Stimulated activated naive CD4-positive, alpha-beta T cell treated with Interleukin-2 at 50 U/mL for 16 hours (primary cell): ENCODE data around the gene AGPAT3.

Experiments used
- DNase-seq: peaks from one replicate; lab custom pipeline; 2025; lab: John Stamatoyannopoulos, UW

AGPAT3 gene

DNA sequence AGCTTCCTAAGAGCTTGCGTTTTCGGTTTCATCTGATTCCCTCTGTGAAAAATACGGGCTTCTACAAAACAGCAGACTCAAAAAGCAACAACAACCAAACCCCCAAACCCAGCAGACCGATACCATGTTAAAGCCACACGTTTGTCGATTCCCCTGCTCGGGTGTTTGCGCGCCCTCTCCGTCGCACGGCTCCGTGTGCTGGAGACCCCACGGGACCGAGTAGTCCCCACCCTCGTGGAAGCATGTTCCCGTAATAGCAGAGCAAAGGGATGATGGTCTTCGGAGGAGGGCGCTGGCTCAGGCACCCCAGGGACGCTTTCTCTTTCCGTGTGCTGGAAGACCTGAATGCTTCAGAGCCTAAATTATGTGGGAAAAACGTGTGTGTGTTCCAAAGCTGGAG lies 42.7 kb downstream of the AGPAT3 start:
- no peak for DNase-seq

DNA sequence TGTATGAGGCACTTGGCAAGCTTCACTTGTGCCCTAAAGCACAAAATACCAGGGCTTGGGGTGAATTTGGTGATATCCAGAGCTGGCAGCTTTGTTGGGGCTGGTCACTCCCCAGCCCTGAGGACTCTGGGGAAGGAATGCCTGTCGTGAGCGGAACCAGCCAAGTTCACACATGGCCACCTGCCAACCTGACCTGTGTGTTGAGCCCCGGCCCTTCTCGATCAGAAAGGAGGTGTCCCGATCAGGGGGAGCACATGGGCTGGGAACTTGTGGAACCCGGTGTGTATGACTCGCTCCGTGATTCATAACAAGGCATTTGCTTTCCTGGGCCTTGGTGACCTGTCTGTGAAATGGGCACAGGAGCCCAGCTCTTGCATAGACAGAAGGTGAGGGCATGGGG lies 43.1 kb downstream of the AGPAT3 start:
- DNase-seq: no peak

- no peak for DNase-seq
Observed at GRCh38 chr21:43909741-43910400, 44.8 kb downstream of the AGPAT3 start.

- no peak for DNase-seq
Observed at GRCh38 chr21:43910460-43910859, 45.4 kb downstream of the AGPAT3 start.

GRCh38 chr21:43911015-43911934 lies 46.3 kb downstream of the AGPAT3 start:
- DNase-seq: no peak

DNA sequence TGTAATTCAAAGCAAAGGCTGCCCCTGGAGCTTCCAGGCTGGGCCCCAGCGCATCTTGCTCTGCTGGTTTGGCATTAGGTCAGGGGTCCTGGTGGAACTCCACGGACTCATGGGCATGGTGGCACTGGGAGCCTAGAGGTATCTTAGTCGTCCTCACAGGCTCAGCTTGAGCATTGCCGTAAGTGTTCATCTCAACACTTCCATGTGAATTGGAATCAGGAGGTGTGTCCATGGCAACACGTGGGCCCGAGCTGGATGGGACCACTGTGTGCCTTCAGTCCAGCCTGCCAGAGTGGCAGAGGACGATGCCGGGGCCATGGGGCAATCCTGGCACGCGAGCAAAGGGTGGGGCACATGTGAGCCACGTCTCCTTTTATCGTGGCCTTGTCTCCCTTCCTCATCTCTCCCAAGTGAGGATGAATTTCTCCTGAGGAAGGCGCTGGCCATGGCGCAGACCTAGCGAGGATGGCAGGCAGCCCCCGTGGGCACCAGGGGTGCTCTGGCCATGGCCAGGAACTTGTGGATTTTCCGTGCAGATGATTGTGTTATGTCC lies 47.0 kb downstream of the AGPAT3 start:
- DNase-seq: no peak

GRCh38 chr21:43912500-43912899 lies 47.5 kb downstream of the AGPAT3 start:
- DNase-seq: no peak

- DNase-seq: no peak
Observed at GRCh38 chr21:43912910-43913309, 47.9 kb downstream of the AGPAT3 start.

DNA sequence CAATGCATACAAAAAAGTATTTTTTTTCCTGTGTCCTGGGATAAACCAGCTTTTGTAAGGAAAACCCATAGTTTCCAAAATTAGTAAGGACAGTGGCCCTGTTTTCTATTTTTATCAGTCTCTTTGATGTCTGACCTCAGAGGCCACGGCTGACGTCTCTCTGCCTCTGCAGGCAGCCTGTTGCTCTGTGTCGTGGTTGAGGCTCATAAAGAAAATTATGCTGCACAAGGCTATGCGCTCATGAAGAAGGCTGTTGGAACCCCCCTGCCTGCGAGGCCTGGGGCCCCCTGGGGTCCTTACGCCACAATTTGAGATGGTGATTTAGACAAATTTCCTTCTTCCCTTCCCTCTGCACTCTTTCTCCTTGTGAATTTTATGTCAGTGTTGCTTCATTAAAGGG lies 48.9 kb downstream of the AGPAT3 start:
- DNase-seq: no peak

DNA sequence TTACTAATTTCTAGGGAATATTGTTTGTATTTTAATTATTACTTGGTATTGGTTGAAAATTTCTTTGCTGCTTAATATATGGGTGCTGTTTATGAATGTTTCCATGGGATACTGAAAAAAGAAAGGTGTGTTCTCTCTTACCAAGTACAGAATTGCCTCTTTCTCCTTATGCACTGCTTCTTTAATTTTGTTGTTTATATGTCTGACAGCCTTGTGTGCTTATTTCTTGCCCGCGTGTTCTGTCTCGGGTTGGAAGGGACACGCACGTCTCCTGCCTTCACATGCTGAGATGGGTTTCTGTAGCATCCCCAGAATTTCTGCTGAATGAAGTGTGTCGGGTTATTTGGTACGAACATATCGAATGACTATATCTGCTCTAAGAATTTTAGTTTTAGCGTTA lies 51.1 kb downstream of the AGPAT3 start:
- no peak for DNase-seq

DNA sequence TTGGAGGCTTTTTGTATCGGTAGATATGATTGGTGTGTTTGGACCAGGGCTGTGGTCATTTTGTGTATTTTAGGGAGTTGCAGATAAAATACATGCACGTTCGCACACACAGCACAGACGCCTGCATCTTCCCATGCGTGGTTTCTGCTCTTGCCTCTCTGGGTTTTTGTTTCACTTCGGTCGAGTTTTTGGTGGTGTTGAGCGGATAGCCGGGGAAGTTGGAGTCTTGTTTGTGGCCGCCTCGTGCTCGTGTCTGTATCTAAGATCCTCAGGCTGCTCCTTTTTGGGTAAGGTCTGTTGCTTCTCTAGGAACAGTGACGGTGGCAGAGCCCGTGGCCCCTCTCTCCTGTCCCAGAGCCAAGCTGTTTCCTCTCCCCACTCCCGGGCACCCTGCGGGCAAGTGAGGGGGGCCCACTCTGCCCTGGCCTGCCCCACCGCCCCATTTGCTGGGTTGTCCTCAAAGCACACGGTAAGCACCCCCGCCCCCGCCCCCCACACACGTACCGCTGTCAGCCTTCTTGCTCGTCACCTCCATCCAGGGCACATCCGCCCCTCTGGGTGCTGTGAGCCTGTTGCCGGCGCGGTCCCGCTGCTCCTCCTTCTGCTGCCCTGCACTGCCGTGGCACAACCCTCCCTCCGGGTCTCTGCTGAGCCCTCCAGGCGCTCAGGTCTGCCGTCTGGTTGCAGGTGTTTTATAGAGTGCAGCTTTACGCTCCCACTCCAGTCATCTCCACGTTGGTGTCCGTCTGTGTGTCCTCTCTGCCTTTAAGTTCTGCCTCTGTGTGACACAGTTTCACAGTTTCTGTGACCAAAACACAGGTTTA lies 51.9 kb downstream of the AGPAT3 start:
- peak; percentile 53 for DNase-seq

GRCh38 chr21:43917515-43918384 lies 52.7 kb downstream of the AGPAT3 start:
- DNase-seq: peak; percentile 28

GRCh38 chr21:43918385-43918947 lies 53.4 kb downstream of the AGPAT3 start:
- DNase-seq: no peak

GRCh38 chr21:43919283-43919682 lies 54.3 kb downstream of the AGPAT3 start:
- no peak for DNase-seq

DNA sequence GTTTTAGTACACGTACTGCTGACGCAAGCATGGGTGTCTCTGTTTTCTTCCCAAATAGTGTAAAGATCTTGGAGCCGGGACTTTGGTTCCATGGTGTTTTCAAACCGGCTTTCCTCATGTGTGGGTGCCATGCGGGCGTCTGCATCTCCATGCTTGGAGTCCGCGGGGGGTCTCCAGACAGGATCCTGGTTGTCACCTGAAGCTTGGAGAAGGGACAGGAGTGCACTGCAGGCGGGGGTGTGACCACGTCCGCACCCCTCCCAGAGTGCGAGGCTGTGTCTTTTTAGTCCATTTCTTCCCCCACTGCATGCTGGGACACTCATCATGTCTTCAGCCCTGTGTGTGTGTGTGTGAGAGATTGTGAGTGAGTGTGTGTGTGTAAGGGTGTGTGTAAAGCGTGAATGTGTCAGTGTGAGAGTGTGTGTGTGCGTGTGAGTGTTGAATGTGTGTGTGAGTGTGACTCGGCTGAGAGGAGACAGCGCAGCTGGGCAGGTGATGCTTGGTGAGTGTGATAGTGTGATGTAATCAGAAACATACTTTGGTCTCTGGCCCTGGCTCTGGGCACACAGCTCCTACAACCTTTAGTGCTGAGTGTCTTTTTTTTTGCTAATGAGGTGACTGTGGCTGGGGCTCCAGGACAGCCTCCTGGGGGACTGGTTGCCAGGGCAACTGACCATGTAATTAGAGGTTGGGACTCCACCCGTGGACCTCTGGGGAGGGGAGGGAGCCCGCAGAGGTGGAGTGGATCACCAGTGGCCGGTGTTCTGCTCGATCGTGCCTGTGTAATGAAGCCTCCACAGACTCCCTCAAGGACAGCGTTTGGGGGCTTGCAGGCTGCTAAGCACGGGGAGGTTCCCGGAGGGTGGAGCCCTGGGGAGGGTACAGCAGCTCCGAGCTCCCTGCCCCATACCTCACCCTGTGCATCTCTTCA lies 55.1 kb downstream of the AGPAT3 start:
- no peak for DNase-seq

- peak; percentile 7 for DNase-seq
Observed at GRCh38 chr21:43921571-43921978, 56.6 kb downstream of the AGPAT3 start.

GRCh38 chr21:43921979-43922945 lies 57.2 kb downstream of the AGPAT3 start:
- DNase-seq: peak; percentile 39

DNA sequence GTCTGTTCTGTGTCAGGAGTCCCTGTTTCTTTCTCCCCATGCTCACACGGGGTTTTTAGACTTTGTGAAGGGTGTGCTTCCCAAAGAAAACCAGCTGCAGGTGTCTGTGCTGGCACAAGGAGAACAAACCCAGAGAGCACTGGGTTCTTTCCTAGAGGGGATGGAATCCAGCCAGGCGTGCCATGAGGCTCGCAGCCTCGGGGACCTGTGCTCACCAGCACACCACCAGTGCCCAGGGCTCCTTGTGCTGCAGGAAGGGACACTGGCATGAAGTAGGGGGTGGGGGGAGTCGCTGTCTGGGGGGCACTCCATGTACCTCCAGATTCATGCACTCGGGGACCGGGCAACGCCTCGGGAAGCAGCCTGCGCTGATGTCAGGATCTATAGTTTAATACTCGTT lies 57.9 kb downstream of the AGPAT3 start:
- no peak for DNase-seq

DNA sequence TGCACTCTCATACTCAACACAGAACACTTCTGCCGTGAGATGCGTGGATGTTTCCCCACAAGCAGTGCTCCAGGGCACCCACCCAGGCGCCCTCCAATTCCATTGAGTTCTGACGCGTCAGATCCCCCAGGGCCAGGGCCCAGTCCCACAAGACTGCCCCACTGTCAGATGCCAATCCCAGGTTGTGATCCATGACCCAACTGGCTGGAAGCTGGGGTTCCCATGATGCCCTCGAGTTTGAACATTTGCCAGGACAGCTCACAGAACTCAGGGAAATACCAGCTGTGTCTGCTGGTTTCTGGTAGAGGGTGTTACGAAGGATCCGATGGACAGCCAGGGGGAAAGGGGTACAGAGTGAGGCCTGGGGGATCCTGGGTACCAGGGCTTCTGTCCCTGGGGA lies 58.4 kb downstream of the AGPAT3 start:
- no peak for DNase-seq
